ENCODE data around the gene APLF. TPM values are rescaled to one million over a fixed set of nuclear protein-coding genes. Genes with fewer than 3 reads are reported as not detected.

Gene APLF
- total RNA-seq, 1 donor from 2014 or later: 6.4 TPM

DNA sequence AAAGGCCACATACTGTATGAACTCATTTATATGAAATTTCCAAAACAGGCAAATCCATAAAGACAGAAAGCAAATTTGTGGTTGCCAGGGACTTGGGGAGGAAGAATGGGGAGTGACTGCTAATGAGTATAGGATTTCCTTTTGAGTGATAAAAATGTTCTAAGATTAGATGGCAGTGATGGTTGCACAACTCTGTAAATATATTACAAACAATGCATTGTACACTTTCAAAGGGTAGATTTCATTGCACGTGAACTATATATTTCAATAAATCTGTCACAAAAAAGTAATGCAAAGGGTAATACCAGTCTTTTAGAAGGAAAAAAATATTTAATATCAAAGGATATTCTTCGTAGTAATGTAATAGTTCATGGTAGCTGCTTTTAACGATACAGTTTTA is 112.3 kb downstream of the APLF start:
- intact Hi-C loops (cut with micrococcal nuclease): no loop called here
- POLR2A ChIA-PET: no interaction called here
- DNase-seq: no peak
- CTCF ChIA-PET: no interaction called here
- no peaks in the 10 kb centered on the region for H3K27me3 Mint-ChIP-seq
- no peak for TF ChIP-seq CTCF (IDR thresholded peaks at IDR 0.05)
- ATAC-seq (ENCODE audit: low read depth): no peak
- no peaks in the 10 kb centered on the region for H3K4me1 Mint-ChIP-seq
- H3K27ac Mint-ChIP-seq: no peak overlapping the region
- H3K36me3 Mint-ChIP-seq (ENCODE audit: low read depth): peaks cover 14% of the 10 kb centered on the region
- H3K4me3 Mint-ChIP-seq: no peak overlapping the region
- H3K9me3 Mint-ChIP-seq: peaks cover 4% of the 10 kb centered on the region

DNA sequence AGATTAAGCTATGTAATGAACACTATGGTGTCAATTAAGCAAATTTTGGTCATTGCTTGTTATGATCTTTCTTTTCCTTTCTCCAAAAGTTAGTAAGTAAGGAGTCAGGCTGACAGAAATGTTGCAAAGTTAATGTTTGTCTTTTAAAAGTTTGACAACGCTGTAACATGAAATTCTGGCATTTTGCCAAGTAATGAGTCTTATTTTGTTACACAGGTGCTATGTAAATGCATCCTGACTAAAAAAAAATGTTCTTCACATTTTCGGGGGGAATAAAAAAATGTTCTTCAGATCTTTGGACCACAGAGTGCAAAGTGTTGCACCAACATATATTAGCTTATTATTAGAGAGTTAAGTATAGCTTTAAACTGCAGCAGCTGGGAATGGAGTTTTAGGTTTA is 121.2 kb downstream of the APLF start:
- no peaks in the 10 kb centered on the region for H3K27me3 Mint-ChIP-seq
- H3K4me3 Mint-ChIP-seq: no peak overlapping the region
- POLR2A ChIA-PET: no interaction called here
- no peak for ATAC-seq (ENCODE audit: low read depth)
- H3K27ac Mint-ChIP-seq: no peak overlapping the region
- CTCF ChIA-PET: no interaction called here
- intact Hi-C loops (cut with micrococcal nuclease): no loop called here
- H3K36me3 Mint-ChIP-seq (ENCODE audit: low read depth): no peaks in the 10 kb centered on the region
- DNase-seq: no peak
- no peaks in the 10 kb centered on the region for H3K4me1 Mint-ChIP-seq
- TF ChIP-seq CTCF (IDR thresholded peaks at IDR 0.05): no peak
- H3K9me3 Mint-ChIP-seq: no peaks in the 10 kb centered on the region

DNA sequence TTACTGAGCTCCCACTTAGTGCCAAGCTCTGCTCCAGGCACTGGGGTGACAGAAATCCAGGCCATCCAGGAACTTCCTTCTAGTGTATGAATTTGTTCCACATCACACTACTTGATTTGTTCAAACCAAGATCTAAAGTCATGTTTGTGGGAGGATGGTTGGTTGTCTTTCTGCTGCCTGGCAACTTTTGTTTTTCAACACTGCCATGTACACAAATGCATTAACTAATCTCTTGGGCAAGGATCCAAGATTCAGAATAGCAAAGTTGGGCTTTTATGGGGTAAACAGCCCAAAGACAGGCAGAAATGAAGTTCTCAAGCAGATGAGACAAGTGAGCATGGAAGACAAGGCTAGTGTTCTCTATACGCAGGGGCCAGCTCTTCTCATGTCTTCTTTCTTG is 122.6 kb downstream of the APLF start:
- Mint-ChIP-seq H3K36me3 (ENCODE audit: low read depth) (no peaks in the 10 kb centered on the region), H3K27ac (no peak overlapping the region), H3K4me3 (no peak overlapping the region), H3K9me3 (no peaks in the 10 kb centered on the region), H3K27me3 (no peaks in the 10 kb centered on the region), H3K4me1 (peaks cover 9% of the 10 kb centered on the region)
- CTCF ChIA-PET: no interaction called here
- DNase-seq: no peak
- intact Hi-C loops (cut with micrococcal nuclease): loop anchor here (10.0 kb wide), 1 partner anchor 75 kb away; no protein-coding TSS in a partner anchor
- POLR2A ChIA-PET: no interaction called here
- ATAC-seq (ENCODE audit: low read depth): no peak
- no peak for TF ChIP-seq CTCF (IDR thresholded peaks at IDR 0.05)

- Mint-ChIP-seq H3K4me1 (peaks cover 12% of the 10 kb centered on the region), H3K9me3 (no peaks in the 10 kb centered on the region), H3K27ac (no peak overlapping the region), H3K36me3 (ENCODE audit: low read depth) (no peaks in the 10 kb centered on the region), H3K4me3 (no peak overlapping the region), H3K27me3 (no peaks in the 10 kb centered on the region)
- ATAC-seq (ENCODE audit: low read depth): no peak
- intact Hi-C loops (cut with micrococcal nuclease): loop anchor here (10.0 kb wide), 1 partner anchor 74 kb away; no protein-coding TSS in a partner anchor
- ChIA-PET POLR2A (no interaction called here), CTCF (no interaction called here)
- no peak for DNase-seq
- no peak for TF ChIP-seq CTCF (IDR thresholded peaks at IDR 0.05)
Measured at GRCh38 chr2:68590702-68591101, 123.3 kb downstream of the APLF start.

- Mint-ChIP-seq H3K27me3 (no peaks in the 10 kb centered on the region), H3K4me3 (no peak overlapping the region), H3K4me1 (peaks cover 12% of the 10 kb centered on the region), H3K36me3 (ENCODE audit: low read depth) (no peaks in the 10 kb centered on the region), H3K27ac (no peak overlapping the region), H3K9me3 (no peaks in the 10 kb centered on the region)
- CTCF ChIA-PET: no interaction called here
- no peak for TF ChIP-seq CTCF (IDR thresholded peaks at IDR 0.05)
- POLR2A ChIA-PET: no interaction called here
- intact Hi-C loops (cut with micrococcal nuclease): loop anchor here (10.0 kb wide), 1 partner anchor 74 kb away; no protein-coding TSS in a partner anchor
- ATAC-seq (ENCODE audit: low read depth) (no peak), DNase-seq (no peak)
Measured at GRCh38 chr2:68591225-68591624, 123.8 kb downstream of the APLF start.
